ENCODE measurements around the gene RPS15A.
"Not testable (repeated sequence)": the region's sequence is repeated elsewhere in the genome, so short reads cannot be mapped to it uniquely, and the experiment has no call there.

The RPS15A gene

DNA sequence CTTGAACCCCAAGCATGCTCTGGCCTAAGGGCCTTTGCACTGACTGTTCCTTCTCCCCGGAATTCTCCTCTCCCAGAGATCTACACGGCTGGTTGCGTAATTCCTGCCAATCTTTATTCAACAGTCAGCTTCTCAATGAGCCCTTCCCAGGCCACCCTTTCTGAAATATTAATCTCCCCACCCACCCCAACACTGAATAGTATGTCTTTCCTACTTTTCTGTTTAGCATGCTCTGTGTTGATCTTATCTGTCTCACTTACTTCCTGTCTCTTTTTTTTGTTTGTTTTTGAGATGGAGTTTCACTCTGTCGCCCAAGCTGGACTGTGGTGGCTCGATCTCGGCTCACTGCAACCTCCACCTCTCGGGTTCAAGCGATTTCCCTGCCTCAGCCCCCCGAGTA, 33.5 kb downstream of the RPS15A start:
- H3K27me3 Mint-ChIP-seq, H3K36me3 Mint-ChIP-seq, CTCF ChIA-PET, H3K9me3 Mint-ChIP-seq: not testable (repeated sequence)
- peak overlapping the region; percentile 79 for H3K27ac Mint-ChIP-seq
- H3K4me1 Mint-ChIP-seq: peaks cover 31% of the 10 kb centered on the region
- H3K4me3 Mint-ChIP-seq: peak overlapping the region; percentile 24
- DNase-seq: peak; percentile 28

DNA sequence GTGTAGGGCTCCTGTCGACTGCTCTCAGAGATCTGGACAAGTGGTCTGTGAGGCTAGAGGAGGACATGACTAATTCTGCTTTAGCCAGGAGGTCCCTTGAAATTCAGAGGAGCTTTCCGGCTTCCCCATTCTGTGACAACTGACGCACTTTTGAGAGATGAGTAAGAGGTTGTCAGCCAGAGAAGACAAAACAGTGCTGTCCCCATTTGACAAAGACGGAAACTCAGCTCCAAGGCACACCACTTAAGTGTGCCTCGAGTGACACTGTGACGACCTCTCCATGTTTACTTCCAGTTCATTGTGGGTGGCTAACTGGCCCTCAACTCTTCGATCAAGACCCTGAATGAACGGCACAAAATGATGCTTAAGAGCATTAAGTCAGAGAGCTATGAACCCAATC, 47.3 kb downstream of the RPS15A start:
- H3K36me3 Mint-ChIP-seq, H3K9me3 Mint-ChIP-seq, H3K4me1 Mint-ChIP-seq, H3K27ac Mint-ChIP-seq, H3K27me3 Mint-ChIP-seq, H3K4me3 Mint-ChIP-seq, CTCF ChIA-PET, DNase-seq: not testable (repeated sequence)

- H3K4me1 Mint-ChIP-seq, H3K9me3 Mint-ChIP-seq, H3K36me3 Mint-ChIP-seq, DNase-seq, H3K27ac Mint-ChIP-seq, H3K4me3 Mint-ChIP-seq, H3K27me3 Mint-ChIP-seq, CTCF ChIA-PET: not testable (repeated sequence)
Observed at GRCh38 chr16:18740027-18740426, 50.1 kb downstream of the RPS15A start.

GRCh38 chr16:18738768-18739167, 51.4 kb downstream of the RPS15A start:
- DNase-seq, H3K27ac Mint-ChIP-seq, H3K36me3 Mint-ChIP-seq, H3K4me1 Mint-ChIP-seq, H3K9me3 Mint-ChIP-seq, CTCF ChIA-PET, H3K27me3 Mint-ChIP-seq, H3K4me3 Mint-ChIP-seq: not testable (repeated sequence)

- H3K27me3 Mint-ChIP-seq, H3K36me3 Mint-ChIP-seq, H3K4me1 Mint-ChIP-seq, CTCF ChIA-PET, DNase-seq, H3K4me3 Mint-ChIP-seq, H3K9me3 Mint-ChIP-seq, H3K27ac Mint-ChIP-seq: not testable (repeated sequence)
Observed at GRCh38 chr16:18734279-18734678, 55.9 kb downstream of the RPS15A start.
